GM21528 (cell line): ENCODE results near the gene SLC7A6.

Experiments used
- ATAC-seq: cut with Tn5 transposase; IDR thresholded peaks from one replicate; pipeline ENCODE4 v1.9.1; 2021; ENCODE audit warnings: mild to moderate bottlenecking, moderate library complexity; ENCODE audit not compliant: unreplicated experiment, low FRiP score

Gene SLC7A6

GRCh38 chr16:68252383-68252782 is 11.9 kb upstream of the SLC7A6 start:
- ATAC-seq = no peak

- ATAC-seq = no peak
Measured at GRCh38 chr16:68253721-68254120, 10.6 kb upstream of the SLC7A6 start.

- ATAC-seq = no peak
Measured at GRCh38 chr16:68255712-68256111, 8.6 kb upstream of the SLC7A6 start.

GRCh38 chr16:68257251-68257905 is 6.9 kb upstream of the SLC7A6 start:
- ATAC-seq = no peak

- ATAC-seq = no peak
Measured at GRCh38 chr16:68257906-68258800, 6.2 kb upstream of the SLC7A6 start.

- ATAC-seq = no peak
Measured at GRCh38 chr16:68259007-68259825, 5.1 kb upstream of the SLC7A6 start.

GRCh38 chr16:68263559-68264127 is 683 bp upstream of the SLC7A6 start:
- peak; percentile 17 for ATAC-seq

- peak; percentile 13 for ATAC-seq
Measured at GRCh38 chr16:68265078-68265920, 973 bp downstream of the SLC7A6 start.

- ATAC-seq = no peak
Measured at GRCh38 chr16:68267612-68268405, 3.5 kb downstream of the SLC7A6 start.

- no peak for ATAC-seq
Measured at GRCh38 chr16:68269793-68270192, 5.5 kb downstream of the SLC7A6 start.

- ATAC-seq = no peak
Measured at GRCh38 chr16:68270353-68270752, 6.0 kb downstream of the SLC7A6 start.

GRCh38 chr16:68272507-68273209 is 8.3 kb downstream of the SLC7A6 start:
- no peak for ATAC-seq

GRCh38 chr16:68273459-68273858 is 9.1 kb downstream of the SLC7A6 start:
- no peak for ATAC-seq

GRCh38 chr16:68273896-68274295 is 9.6 kb downstream of the SLC7A6 start:
- no peak for ATAC-seq

- ATAC-seq = no peak
Measured at GRCh38 chr16:68274441-68274840, 10.1 kb downstream of the SLC7A6 start.

GRCh38 chr16:68275611-68276191 is 11.4 kb downstream of the SLC7A6 start:
- ATAC-seq = peak; percentile 66

GRCh38 chr16:68276223-68276622 is 11.9 kb downstream of the SLC7A6 start:
- no peak for ATAC-seq
